H1 (cell line): ENCODE results near the gene SETDB2. TPM values are rescaled to one million over a fixed set of nuclear protein-coding genes. Genes with fewer than 3 reads are reported as not detected.

Experiments used
- ATF3 ChIP-seq: IDR thresholded peaks from 2 replicates; pipeline ENCODE4 v1.6.1; 2011; ENCODE audit warnings: low read depth, mild to moderate bottlenecking, low read length; ENCODE audit not compliant: insufficient read depth
- CBX5 ChIP-seq: fragments of 300-800, 300-1000 bp; sonication (generic); IDR thresholded peaks from 2 replicates; pipeline ENCODE4 v1.7.1; 2016; ENCODE audit warnings: antibody characterized with exemption, low read length, low read depth
- TBP ChIP-seq: IDR thresholded peaks from 2 replicates; pipeline ENCODE4 v1.6.1; 2011; ENCODE audit warnings: low read depth, low read length, improper control_type of control experiment
- polyA plus RNA-seq, 7 experiments: library from polyadenylated mRNA; depleted of rRNA in 3 of 7; stranded (reverse) in 5 of 7; unstranded in 2 of 7; fragments of >200 nt in 5 of 7; fragments of 200-250 nt in 2 of 7; gene quantifications; 1 replicate in 5 of 7; 2 replicates in 1 of 7; 4 replicates in 1 of 7; pipeline versions ENCODE4 v1.2.1 to v1.2.3, GENCODE V29; 2011 to 2013; ENCODE audit warnings: missing spikeins in 2 of 7, mixed read lengths in 2 of 7
- total RNA-seq: library from RNA; stranded (reverse); fragmentation: NEBNext Ultra II Directional; extraction: Animal tissue kit (Norgen Biotek cat#: 25700); gene quantifications from 2 replicates; pipeline ENCODE4 v1.2.1, GENCODE V29; 2021

The SETDB2 gene
- total and polyA plus RNA-seq, 2 of the 8 experiments (the other 6 are each of a cell fraction or from before 2014, with no cell fraction given) = 1.2 to 6.1 TPM

- TF ChIP-seq ATF3 = no peak
- no peak for TF ChIP-seq CBX5
- no peak for TF ChIP-seq TBP
These were observed 39.4 kb upstream of the SETDB2 start (continued) for GRCh38 chr13:49404703-49405020.
